Adrenal gland (tissue), 12 donors: ENCODE measurements around the gene BCKDHA. TPM values are rescaled to one million over a fixed set of nuclear protein-coding genes. Genes with fewer than 3 reads are reported as not detected.

Source experiments
- DNase-seq, 7 donors: peaks; one replicate each; pipeline ENCODE4 v3.0.0-alpha.2; 2019 to 2020
- H3K27ac ChIP-seq, 5 donors: fragments of 200-600 bp; sonication (generic) in 4 of 5; 1 replicate in 3 of 5; 2 replicates in 2 of 5; pipeline versions ENCODE4 v1.5.1 to v1.8.0; 2016 to 2020; ENCODE audit warnings: mild to moderate bottlenecking in 1 of 5
- H3K27me3 ChIP-seq: fragments of 200-600 bp; 2 replicates; pipeline ENCODE4 v1.8.0; 2021
- H3K36me3 ChIP-seq, 2 donors: fragments of 200-600 bp; replicated peaks in 1 of 2; 1 replicate in 1 of 2; 2 replicates in 1 of 2; pipeline versions ENCODE4 v1.5.1 to v1.8.0; 2018 to 2022
- H3K4me1 ChIP-seq, 2 donors: fragments of 200-600 bp; replicated peaks in 1 of 2; 1 replicate in 1 of 2; 2 replicates in 1 of 2; pipeline versions ENCODE4 v1.5.1 to v1.8.0; 2018 to 2021
- H3K4me3 ChIP-seq, 4 donors: fragments of 200-600 bp; sonication (generic) in 3 of 4; one replicate each; pipeline ENCODE4 v1.5.1; 2016 to 2018
- H3K9me3 ChIP-seq, 3 donors: fragments of 200-600 bp; sonication (generic) in 1 of 3; replicated peaks in 1 of 3; 1 replicate in 2 of 3; 2 replicates in 1 of 3; pipeline versions ENCODE4 v1.5.1 to v1.8.0; 2016 to 2021
- POLR2A ChIP-seq, 2 donors: fragments of 450-650 bp; IDR thresholded peaks; one replicate each; pipeline ENCODE4 v1.6.1; 2017; ENCODE audit warnings: antibody characterized with exemption in 2 of 2, mild to moderate bottlenecking in 2 of 2, moderate library complexity in 1 of 2
- WGBS, 4 donors: extraction: QIAGEN DNeasy Blood & Tissue Kit in 2 of 4; methylation state at CpG; one replicate each; pipeline versions ENCODE4 v1.1.5 to v1.1.7; 2013 to 2017; 5-methylcytosine and 5-hydroxymethylcytosine counted together
- intact Hi-C, 2 donors: fragments of 100-400 bp; cut with DNase I; formaldehyde crosslinking; loops; one replicate each; pipeline versions ENCODE4 v1.14.1 to v1.15.0; 2022 to 2023
- polyA plus RNA-seq, 3 donors: library from polyadenylated mRNA; stranded (reverse); fragments of 200-250 nt in 2 of 3; fragments of 350-450 nt in 1 of 3; fragmentation: Illumina TruSeq in 1 of 3; extraction: RNeasy Lipid Tissue Mini Kit (QIAGEN cat#74804) in 1 of 3; gene quantifications; one replicate each; pipeline ENCODE4 v1.2.3, GENCODE V29; 2013 to 2014
- total RNA-seq, 9 donors: library from RNA; depleted of rRNA in 4 of 9; stranded (reverse); fragments of >200 nt in 4 of 9; fragments of 120-200 nt in 1 of 9; fragmentation: NEBNext Ultra II Directional in 1 of 9; extraction: Animal tissue kit (Norgen Biotek cat#: 25700) in 1 of 9; gene quantifications; one replicate each; pipeline versions ENCODE4 v1.1.0 to v1.2.4, GENCODE V29; 2013 to 2023
- TF ChIP-seq, protein P1 (sequence below), 6 experiments: fragments of 450-650 bp in 4 of 6; fragments of 200-600 bp in 2 of 6; sonication (generic) in 1 of 6; IDR thresholded peaks; 1 replicate in 5 of 6; 2 replicates in 1 of 6; pipeline versions ENCODE4 v1.5.1 to v1.8.0; 2016 to 2021; ENCODE audit warnings: antibody characterized with exemption in 6 of 6, mild to moderate bottlenecking in 2 of 6, moderate library complexity in 1 of 6
- donor health status: healthy with polysubstance abuse.
- donor health status: Bipolar disorder and iron deficiency.
- donor health status: DM: yes; HTN: yes; CAD: no.
- donor health status: DM: no; HTN: no; CAD: no.
- donor health status: DM: no; HTN: no; CAD: no.
- donor health status: DM: yes; HTN: yes; CAD: no.

BCKDHA gene
- total and polyA plus RNA-seq, 12 donors, result 17.6 to 294 (median 100) TPM

GRCh38 chr19:41441321-41441945, 43.8 kb downstream of the BCKDHA start:
- no peaks in the 10 kb centered on the region for H3K9me3 ChIP-seq
- TF ChIP-seq, protein P1, sequence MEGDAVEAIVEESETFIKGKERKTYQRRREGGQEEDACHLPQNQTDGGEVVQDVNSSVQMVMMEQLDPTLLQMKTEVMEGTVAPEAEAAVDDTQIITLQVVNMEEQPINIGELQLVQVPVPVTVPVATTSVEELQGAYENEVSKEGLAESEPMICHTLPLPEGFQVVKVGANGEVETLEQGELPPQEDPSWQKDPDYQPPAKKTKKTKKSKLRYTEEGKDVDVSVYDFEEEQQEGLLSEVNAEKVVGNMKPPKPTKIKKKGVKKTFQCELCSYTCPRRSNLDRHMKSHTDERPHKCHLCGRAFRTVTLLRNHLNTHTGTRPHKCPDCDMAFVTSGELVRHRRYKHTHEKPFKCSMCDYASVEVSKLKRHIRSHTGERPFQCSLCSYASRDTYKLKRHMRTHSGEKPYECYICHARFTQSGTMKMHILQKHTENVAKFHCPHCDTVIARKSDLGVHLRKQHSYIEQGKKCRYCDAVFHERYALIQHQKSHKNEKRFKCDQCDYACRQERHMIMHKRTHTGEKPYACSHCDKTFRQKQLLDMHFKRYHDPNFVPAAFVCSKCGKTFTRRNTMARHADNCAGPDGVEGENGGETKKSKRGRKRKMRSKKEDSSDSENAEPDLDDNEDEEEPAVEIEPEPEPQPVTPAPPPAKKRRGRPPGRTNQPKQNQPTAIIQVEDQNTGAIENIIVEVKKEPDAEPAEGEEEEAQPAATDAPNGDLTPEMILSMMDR (IDR thresholded peaks at IDR 0.05), result no peak
- TF ChIP-seq POLR2A (IDR thresholded peaks at IDR 0.05), result no peak
- peaks cover 5 to 13% of the 10 kb centered on the region in 2 donors for H3K4me1 ChIP-seq
- 74 to 82% (median 78%) methylated on average over 9 to 15 of the region's 15 CpGs for WGBS, 4 donors
- no peak overlapping the region for H3K4me3 ChIP-seq
- no peaks in the 10 kb centered on the region for H3K27me3 ChIP-seq
- DNase-seq, result peak in 1 of 7 donors; percentile 50
- intact Hi-C loops, result loop anchor here in 1 of 2 donors (10.0 kb wide), 1 partner anchor 93 kb away; no protein-coding TSS in a partner anchor
- H3K36me3 ChIP-seq, result peaks cover 0 to 4% of the 10 kb centered on the region in 2 donors
- H3K27ac ChIP-seq, result no peak overlapping the region

- no peaks in the 10 kb centered on the region for H3K9me3 ChIP-seq
- 56 to 68% (median 64%) methylated on average over 6 to 7 of the region's 7 CpGs for WGBS, 4 donors
- H3K4me1 ChIP-seq, result peaks cover 5 to 13% of the 10 kb centered on the region in 2 donors
- peaks cover 0 to 3% of the 10 kb centered on the region in 2 donors for H3K36me3 ChIP-seq
- no peak within 1 kb of the TSS for H3K4me3 ChIP-seq
- peak in 1 of 7 donors; percentile 42 for DNase-seq
- H3K27me3 ChIP-seq, result no peaks in the 10 kb centered on the region
- no peak within 1 kb of the TSS for H3K27ac ChIP-seq
- no peak for TF ChIP-seq POLR2A (IDR thresholded peaks at IDR 0.05)
- TF ChIP-seq, protein P1 (IDR thresholded peaks at IDR 0.05), result no peak
- intact Hi-C loops, result loop anchor here in 1 of 2 donors (10.0 kb wide), 1 partner anchor 92 kb away; no protein-coding TSS in a partner anchor
Observed at GRCh38 chr19:41442473-41443355, 45.1 kb downstream of the BCKDHA start, which contains the start of gene ERICH4. ERICH4 (plus strand) TSS chr19:41443156; CDS start chr19:41443170, 14 bp downstream.

DNA sequence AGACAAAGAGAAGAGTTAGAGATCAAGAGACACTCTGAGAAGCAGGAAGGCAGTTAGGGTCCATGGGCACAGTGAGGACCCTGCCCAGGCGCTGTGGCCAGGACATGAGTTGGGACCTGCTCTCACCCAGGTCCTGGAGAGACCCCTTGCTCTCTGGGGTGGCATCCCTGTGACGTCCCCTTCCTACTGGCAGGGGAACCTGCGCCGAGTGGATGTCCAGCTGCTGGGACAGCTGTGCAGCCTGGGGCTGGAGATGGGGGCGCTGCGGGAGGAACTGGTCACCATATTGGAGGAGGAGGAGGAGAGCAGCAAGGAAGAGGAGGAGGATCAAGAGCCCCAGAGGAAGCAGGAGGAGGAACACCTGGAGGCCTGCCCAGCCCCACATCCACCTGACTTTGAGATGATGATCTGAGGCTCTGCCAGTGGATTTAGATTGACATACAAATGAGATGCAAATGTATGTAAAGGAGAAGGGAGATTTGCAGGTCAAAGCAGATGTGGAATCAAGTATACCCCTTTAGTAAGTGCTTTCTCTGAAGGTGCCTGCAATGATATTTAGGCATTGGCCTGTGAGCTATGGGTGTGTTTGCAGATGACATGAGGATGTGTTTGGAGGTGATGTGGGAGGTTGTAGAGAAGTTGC, 46.3 kb downstream of the BCKDHA start:
- Histone ChIP-seq H3K4me1 (peaks cover 4% of the 10 kb centered on the region in 2 donors), H3K4me3 (no peak overlapping the region), H3K36me3 (no peaks in the 10 kb centered on the region), H3K27ac (no peak overlapping the region), H3K27me3 (no peaks in the 10 kb centered on the region), H3K9me3 (no peaks in the 10 kb centered on the region)
- peak in 1 of 7 donors; percentile 33 for DNase-seq
- intact Hi-C loops, result loop anchor here in 1 of 2 donors (10.0 kb wide), 1 partner anchor 91 kb away; no protein-coding TSS in a partner anchor
- 56 to 79% (median 62%) methylated on average over 6 of the region's 6 CpGs for WGBS, 4 donors
- no peak for TF ChIP-seq POLR2A (IDR thresholded peaks at IDR 0.05)
- TF ChIP-seq, protein P1 (IDR thresholded peaks at IDR 0.05), result no peak
